Amygdala (tissue), 56 donors: ENCODE results near the gene RBM4B.

Experiments
- DNase-seq, 56 donors: peaks; one replicate each; lab custom pipeline; 2025; lab: John Stamatoyannopoulos, UW

The RBM4B gene

GRCh38 chr11:66616379-66617154 is 61.1 kb downstream of the RBM4B start, which contains the start of gene RBM14:
Gene RBM14, plus strand, starts transcription at chr11:66616630. Its CDS starts 91 bp downstream, at chr11:66616721.
- DNase-seq = peak; percentile 85 to 99 (median 97)
